ENCODE results near the gene MYH7. TPM values are rescaled to one million over a fixed set of nuclear protein-coding genes. Genes with fewer than 3 reads are reported as not detected.

The MYH7 gene
- total RNA-seq, 2 experiments from 2014 or later, result not detected

DNA sequence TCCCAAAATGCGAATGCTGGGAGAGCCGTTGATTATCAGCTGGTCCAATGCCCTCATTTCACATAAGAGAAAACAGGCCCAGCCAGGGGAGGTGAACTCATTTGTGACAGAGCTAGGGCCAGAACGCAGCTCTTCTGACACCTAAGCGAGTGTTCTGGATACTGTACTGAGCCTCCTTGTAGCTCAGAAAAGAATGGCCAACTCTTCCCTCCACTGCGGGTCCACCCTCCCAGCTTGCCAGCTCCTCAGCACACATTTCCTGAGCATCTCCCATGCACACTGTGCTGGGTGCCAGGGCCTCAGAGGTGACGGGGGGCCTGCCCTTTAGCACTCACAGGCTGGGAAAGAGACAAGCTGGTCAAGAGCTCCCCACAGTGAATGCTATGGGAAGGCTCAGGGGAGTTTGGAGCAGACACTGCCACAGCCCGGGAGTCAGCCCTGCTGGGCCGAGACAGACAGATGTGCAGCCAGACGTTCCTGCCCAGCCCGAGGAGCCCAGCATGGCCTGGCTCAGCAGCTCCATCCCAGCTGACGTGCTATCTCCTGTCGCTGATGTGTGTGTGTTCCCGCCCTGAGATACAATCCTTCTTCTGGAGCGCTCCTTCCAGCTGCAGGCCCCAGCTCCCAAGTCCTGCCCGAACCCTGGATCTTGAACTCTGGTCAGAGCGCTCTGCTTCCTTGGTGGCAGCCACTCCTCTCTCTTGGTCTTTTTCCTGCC is 55.1 kb downstream of the MYH7 start:
- Mint-ChIP-seq H3K4me1 (ENCODE audit: low read depth) (no peaks in the 10 kb centered on the region), H3K36me3 (ENCODE audit: low read depth) (no peaks in the 10 kb centered on the region), H3K27ac (no peak overlapping the region), H3K4me3 (no peak overlapping the region), H3K27me3 (no peaks in the 10 kb centered on the region), H3K9me3 (no peaks in the 10 kb centered on the region)
- intact Hi-C loops (cut with micrococcal nuclease), result loop anchor here (2.0 to 10.0 kb wide), 2 partner anchors 52 to 116 kb away; no protein-coding TSS in a partner anchor
- DNase-seq (no peak), ATAC-seq (peak; percentile 13)
- ChIA-PET POLR2A (interaction anchor here (1.3 to 2.5 kb wide), 2 partner anchors 34 to 54 kb away, joined by 3 to 11 read pairs; no protein-coding TSS in a partner anchor), CTCF (interaction anchor here (0.8 to 4.5 kb wide), 48 partner anchors 8 to 394 kb away, joined by 3 to 86 read pairs (median 5); partner anchors contain the start of genes AP1G2, HOMEZ, PABPN1 and PPP1R3E)
- TF ChIP-seq, protein P1, sequence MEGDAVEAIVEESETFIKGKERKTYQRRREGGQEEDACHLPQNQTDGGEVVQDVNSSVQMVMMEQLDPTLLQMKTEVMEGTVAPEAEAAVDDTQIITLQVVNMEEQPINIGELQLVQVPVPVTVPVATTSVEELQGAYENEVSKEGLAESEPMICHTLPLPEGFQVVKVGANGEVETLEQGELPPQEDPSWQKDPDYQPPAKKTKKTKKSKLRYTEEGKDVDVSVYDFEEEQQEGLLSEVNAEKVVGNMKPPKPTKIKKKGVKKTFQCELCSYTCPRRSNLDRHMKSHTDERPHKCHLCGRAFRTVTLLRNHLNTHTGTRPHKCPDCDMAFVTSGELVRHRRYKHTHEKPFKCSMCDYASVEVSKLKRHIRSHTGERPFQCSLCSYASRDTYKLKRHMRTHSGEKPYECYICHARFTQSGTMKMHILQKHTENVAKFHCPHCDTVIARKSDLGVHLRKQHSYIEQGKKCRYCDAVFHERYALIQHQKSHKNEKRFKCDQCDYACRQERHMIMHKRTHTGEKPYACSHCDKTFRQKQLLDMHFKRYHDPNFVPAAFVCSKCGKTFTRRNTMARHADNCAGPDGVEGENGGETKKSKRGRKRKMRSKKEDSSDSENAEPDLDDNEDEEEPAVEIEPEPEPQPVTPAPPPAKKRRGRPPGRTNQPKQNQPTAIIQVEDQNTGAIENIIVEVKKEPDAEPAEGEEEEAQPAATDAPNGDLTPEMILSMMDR (IDR thresholded peaks at IDR 0.05), result peak; percentile 8

DNA sequence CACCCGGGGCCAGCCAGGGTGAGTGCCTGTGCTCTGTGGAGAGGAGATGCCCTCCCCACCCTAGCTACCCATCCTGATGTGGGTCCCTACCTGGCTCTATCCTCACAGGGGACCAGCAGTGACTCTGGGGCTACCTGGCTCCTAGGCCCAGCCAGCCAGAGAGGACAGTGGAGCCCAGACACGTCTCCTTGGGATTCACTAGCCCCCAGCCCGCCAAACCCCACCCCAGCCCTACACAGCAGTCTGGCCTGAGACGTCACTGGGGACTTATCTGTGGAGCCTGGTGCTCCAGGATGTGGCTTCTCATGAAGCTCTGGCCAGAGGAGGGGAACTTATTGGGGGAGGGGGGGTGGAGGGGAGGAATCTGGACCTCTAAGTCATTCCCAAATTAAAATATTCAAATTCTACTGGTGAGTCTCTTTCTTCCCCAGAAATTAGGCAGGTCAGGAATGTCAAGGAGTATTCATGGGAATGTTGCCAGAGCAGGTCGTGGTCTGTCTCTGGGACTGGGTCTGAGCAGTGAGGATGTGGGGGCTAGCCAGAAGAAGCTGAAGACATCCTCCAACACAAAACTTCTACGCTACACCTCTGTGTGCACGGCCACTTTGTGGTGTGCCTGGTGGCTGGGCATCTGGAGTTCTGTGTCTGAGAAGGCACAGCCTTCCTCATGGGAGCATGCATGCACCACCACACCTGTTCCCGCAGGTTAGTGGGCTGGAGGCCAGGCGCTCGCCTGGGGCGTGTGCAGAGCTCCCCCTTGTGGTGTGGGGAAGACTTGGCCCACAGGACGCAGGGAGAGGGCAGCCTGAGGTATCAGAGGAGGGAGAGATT is 55.9 kb downstream of the MYH7 start:
- intact Hi-C loops (cut with micrococcal nuclease), result loop anchor here (2.0 to 10.0 kb wide), 2 partner anchors 51 to 115 kb away; no protein-coding TSS in a partner anchor
- CTCF ChIA-PET, result interaction anchor here (0.8 to 4.5 kb wide), 47 partner anchors 9 to 393 kb away, joined by 3 to 86 read pairs (median 5); partner anchors contain the start of genes AP1G2, HOMEZ, PABPN1 and PPP1R3E
- Mint-ChIP-seq H3K4me1 (ENCODE audit: low read depth) (no peaks in the 10 kb centered on the region), H3K27me3 (no peaks in the 10 kb centered on the region), H3K36me3 (ENCODE audit: low read depth) (no peaks in the 10 kb centered on the region), H3K4me3 (no peak overlapping the region), H3K27ac (no peak overlapping the region), H3K9me3 (no peaks in the 10 kb centered on the region)
- TF ChIP-seq, protein P1 (IDR thresholded peaks at IDR 0.05), result peak; percentile 91
- ATAC-seq (peak; percentile 93), DNase-seq (peak; percentile 67)
- POLR2A ChIA-PET, result interaction anchor here (1.3 to 2.5 kb wide), 2 partner anchors 34 to 53 kb away, joined by 3 to 11 read pairs; no protein-coding TSS in a partner anchor

DNA sequence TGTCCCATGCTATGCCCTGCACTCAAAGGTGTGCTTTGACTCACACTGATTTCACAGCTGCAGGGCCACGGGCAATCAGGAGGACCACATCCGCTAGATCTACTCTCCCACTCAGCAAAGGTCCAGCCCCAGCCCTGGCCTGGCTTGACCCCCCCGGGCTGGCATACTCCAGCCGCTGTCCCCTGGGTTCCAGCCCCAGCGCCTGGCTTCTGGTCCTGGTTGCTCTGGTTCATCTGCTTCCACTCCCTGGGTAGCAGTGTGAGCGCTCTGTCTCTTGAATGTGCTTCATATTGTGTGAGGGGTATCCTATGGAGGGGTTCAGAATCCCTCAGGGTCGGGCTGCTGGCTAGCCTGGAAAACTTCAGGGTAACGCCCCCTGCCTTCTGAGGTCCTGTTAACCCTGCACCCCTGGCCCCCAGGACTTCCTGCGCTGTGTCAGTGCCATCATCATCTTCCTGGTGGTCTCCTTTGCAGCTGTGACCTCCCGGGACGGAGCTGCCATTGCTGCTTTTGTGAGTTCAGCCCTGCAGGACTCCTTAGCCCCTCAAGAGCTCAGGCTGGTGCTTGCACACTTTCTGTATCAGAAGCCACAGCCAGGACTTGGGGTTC is 56.7 kb downstream of the MYH7 start:
- Mint-ChIP-seq H3K36me3 (ENCODE audit: low read depth) (no peaks in the 10 kb centered on the region), H3K4me1 (ENCODE audit: low read depth) (no peaks in the 10 kb centered on the region), H3K27me3 (no peaks in the 10 kb centered on the region), H3K4me3 (no peak overlapping the region), H3K27ac (no peak overlapping the region), H3K9me3 (no peaks in the 10 kb centered on the region)
- ChIA-PET CTCF (interaction anchor here (1.1 to 4.5 kb wide), 14 partner anchors 9 to 259 kb away, joined by 3 to 86 read pairs (median 16); partner anchors contain the start of genes PABPN1 and SLC22A17), POLR2A (interaction anchor here (2.5 kb wide), 1 partner anchor 52 kb away, joined by 11 read pairs; no protein-coding TSS in a partner anchor)
- DNase-seq (no peak), ATAC-seq (no peak)
- TF ChIP-seq, protein P1 (IDR thresholded peaks at IDR 0.05), result no peak
- intact Hi-C loops (cut with micrococcal nuclease), result no loop called here

DNA sequence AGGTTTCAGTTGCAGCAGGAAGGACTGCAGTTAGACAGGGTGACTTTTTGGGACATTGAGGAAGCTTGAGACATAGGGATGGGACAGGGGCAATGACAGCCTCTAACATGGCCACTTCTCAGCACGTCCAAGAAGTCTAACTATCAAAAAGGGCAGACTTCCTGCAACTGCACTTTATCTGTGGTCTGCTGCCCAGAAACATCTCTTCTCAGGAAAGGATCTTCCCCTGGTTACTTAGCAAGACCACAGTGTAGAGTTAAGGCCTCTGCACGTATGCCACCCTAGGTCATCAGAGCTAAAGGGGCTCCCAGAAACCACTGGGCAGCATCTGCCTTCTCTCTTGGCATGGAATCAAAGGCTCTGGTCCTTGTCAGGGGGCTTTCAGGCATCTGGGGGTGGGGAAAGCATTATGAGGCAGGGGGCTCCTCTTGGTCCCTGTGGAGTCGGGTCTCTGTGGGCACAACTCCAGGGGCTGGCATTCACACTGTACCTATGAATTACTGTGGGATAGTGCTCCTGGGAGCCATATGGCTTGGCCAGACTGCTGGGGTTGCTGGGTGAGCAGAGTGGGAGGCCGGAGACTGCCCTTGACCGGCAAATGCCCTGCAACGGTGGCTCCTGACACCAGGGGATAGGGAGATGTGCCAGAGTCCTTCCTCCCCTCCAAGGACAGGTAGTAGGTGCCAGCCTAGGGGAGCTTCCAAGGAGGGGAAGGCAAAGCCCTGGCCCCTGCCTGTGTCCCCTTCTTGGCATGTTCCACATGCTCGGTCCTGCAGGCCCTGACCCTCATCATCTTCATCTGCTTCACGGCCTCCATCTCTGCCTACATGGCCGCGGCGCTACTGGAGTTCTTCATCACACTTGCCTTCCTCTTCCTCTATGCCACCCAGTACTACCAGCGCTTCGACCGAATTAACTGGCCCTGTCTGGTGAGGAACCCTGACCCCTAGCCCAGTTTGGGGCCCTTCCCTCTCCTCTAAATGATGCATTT is 57.6 kb downstream of the MYH7 start:
- intact Hi-C loops (cut with micrococcal nuclease), result no loop called here
- Mint-ChIP-seq H3K4me1 (ENCODE audit: low read depth) (no peaks in the 10 kb centered on the region), H3K9me3 (no peaks in the 10 kb centered on the region), H3K4me3 (no peak overlapping the region), H3K27me3 (no peaks in the 10 kb centered on the region), H3K27ac (no peak overlapping the region), H3K36me3 (ENCODE audit: low read depth) (no peaks in the 10 kb centered on the region)
- ChIA-PET POLR2A (no interaction called here), CTCF (interaction anchor here (0.8 to 3.1 kb wide), 6 partner anchors 10 to 257 kb away, joined by 3 to 29 read pairs (median 6); partner anchors contain the start of gene PABPN1)
- DNase-seq (no peak), ATAC-seq (no peak)
- TF ChIP-seq, protein P1 (IDR thresholded peaks at IDR 0.05), result no peak
